A673 (cell line): ENCODE measurements around the gene PFKM.

Experiments
- EZH2 ChIP-seq: fragments of 200-600 bp; sonication (generic); IDR thresholded peaks from 2 replicates; pipeline ENCODE4 v1.6.1; 2017; ENCODE audit warnings: borderline replicate concordance, low read depth, mild to moderate bottlenecking, mixed read lengths, antibody characterized with exemption, low read length; ENCODE audit not compliant: poor library complexity, severe bottlenecking
- TF ChIP-seq, protein P1 (sequence below): fragments of 300-800, 200-600 bp; sonication (generic); conservative IDR thresholded peaks from 2 replicates; pipeline ENCODE4 v1.5.1; 2017; ENCODE audit warnings: low read depth, mild to moderate bottlenecking, antibody characterized with exemption, low read length, moderate library complexity, mixed read lengths

- TF ChIP-seq, protein P1, sequence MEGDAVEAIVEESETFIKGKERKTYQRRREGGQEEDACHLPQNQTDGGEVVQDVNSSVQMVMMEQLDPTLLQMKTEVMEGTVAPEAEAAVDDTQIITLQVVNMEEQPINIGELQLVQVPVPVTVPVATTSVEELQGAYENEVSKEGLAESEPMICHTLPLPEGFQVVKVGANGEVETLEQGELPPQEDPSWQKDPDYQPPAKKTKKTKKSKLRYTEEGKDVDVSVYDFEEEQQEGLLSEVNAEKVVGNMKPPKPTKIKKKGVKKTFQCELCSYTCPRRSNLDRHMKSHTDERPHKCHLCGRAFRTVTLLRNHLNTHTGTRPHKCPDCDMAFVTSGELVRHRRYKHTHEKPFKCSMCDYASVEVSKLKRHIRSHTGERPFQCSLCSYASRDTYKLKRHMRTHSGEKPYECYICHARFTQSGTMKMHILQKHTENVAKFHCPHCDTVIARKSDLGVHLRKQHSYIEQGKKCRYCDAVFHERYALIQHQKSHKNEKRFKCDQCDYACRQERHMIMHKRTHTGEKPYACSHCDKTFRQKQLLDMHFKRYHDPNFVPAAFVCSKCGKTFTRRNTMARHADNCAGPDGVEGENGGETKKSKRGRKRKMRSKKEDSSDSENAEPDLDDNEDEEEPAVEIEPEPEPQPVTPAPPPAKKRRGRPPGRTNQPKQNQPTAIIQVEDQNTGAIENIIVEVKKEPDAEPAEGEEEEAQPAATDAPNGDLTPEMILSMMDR, result no peak
- no peak for TF ChIP-seq EZH2
These were observed 61.3 kb downstream of the PFKM start for GRCh38 chr12:48180424-48180823.
